Thyroid gland (tissue), 4 donors: ENCODE data around the gene RNF212B. TPM values are rescaled to one million over a fixed set of nuclear protein-coding genes. Genes with fewer than 3 reads are reported as not detected.

ENCODE experiments used
- DNase-seq, 2 donors: peaks; one replicate each; pipeline ENCODE4 v3.0.0-alpha.2; 2019
- H3K27ac ChIP-seq, 3 donors: fragments of 200-600 bp; sonication (generic); 1 replicate in 2 of 3; 2 replicates in 1 of 3; pipeline ENCODE4 v1.5.1; 2016 to 2019; ENCODE audit warnings: mild to moderate bottlenecking in 1 of 3, moderate library complexity in 1 of 3
- H3K27me3 ChIP-seq: fragments of 200-600 bp; sonication (generic); one replicate; pipeline ENCODE4 v1.5.1; 2019
- H3K36me3 ChIP-seq, 2 donors: fragments of 200-600 bp; sonication (generic); one replicate each; pipeline ENCODE4 v1.5.1; 2016 to 2019
- H3K4me1 ChIP-seq, 2 donors: fragments of 200-600 bp; sonication (generic); one replicate each; pipeline ENCODE4 v1.5.1; 2017 to 2019
- H3K4me3 ChIP-seq, 3 donors: fragments of 200-600 bp; sonication (generic); replicated peaks in 1 of 3; 1 replicate in 2 of 3; 2 replicates in 1 of 3; pipeline ENCODE4 v1.5.1; 2016; ENCODE audit warnings: mild to moderate bottlenecking in 1 of 3
- H3K9me3 ChIP-seq: fragments of 200-600 bp; sonication (generic); one replicate; pipeline ENCODE4 v1.5.1; 2017
- CTCF ChIP-seq, 6 experiments: fragments of 200-600 bp in 3 of 6; fragments of 450-650 bp in 3 of 6; sonication (generic) in 3 of 6; IDR thresholded peaks; one replicate each; pipeline ENCODE4 v1.5.1; 2016 to 2019; ENCODE audit warnings: antibody characterized with exemption in 6 of 6, mild to moderate bottlenecking in 2 of 6, inconsistent platforms in 1 of 6, moderate library complexity in 1 of 6
- POLR2A ChIP-seq, 2 donors: fragments of 450-650 bp; IDR thresholded peaks; one replicate each; pipeline ENCODE4 v1.6.1; 2017; ENCODE audit warnings: antibody characterized with exemption in 2 of 2, mild to moderate bottlenecking in 2 of 2, moderate library complexity in 1 of 2
- WGBS, 2 donors: methylation state at CpG; one replicate each; pipeline ENCODE4 v1.1.5; 2017; 5-methylcytosine and 5-hydroxymethylcytosine counted together
- intact Hi-C: fragments of 100-400 bp; cut with DNase I; formaldehyde crosslinking; loops from one replicate; pipeline ENCODE4 v1.15.1; 2023
- total RNA-seq, 4 donors: library from RNA; depleted of rRNA; stranded (reverse); fragments of >200 nt; gene quantifications; one replicate each; pipeline ENCODE4 v1.2.3, GENCODE V29; 2016

RNF212B gene
- total RNA-seq, 4 donors from 2014 or later, result 0.40 TPM; not detected in 3

DNA sequence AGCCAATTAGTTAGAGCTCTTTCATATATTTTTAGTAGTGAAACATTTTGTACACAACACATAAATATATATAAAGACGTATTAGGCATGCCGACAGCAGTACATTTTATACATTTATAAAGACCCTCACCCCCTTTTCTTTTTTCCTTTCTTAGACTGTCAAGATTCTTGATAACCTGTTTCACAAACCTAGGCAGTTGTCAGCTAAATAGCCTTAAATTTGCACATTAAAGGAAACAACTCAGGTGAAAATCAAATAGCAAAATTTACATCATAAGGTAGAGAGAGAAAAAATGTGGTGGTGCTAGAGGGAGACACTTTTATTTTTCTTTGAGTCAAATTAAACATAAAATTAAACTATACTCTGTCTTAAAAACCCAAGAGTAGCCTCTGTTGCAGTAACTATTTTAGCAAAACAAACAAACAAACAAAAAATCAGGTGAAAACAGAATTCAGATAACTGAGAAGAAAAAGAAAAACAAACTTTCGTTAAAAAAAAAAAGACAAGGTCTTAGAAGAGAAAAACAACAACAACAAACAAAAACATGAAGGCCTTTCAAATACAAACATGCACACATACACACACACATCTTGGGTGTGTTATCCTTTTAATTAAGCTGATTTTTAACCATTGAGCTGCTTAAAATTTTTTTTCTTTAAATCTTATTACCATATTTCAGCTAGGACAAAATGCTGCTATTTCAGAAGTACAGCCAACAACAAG, 31.2 kb upstream of the RNF212B start:
- H3K4me1 ChIP-seq, result no peaks in the 10 kb centered on the region
- no peak overlapping the region for H3K4me3 ChIP-seq
- no peaks in the 10 kb centered on the region for H3K36me3 ChIP-seq
- intact Hi-C loops, result no loop called here
- no peak for DNase-seq
- no peaks in the 10 kb centered on the region for H3K27me3 ChIP-seq
- no peak for TF ChIP-seq POLR2A (IDR thresholded peaks at IDR 0.05)
- WGBS, 2 donors, result 79 to 81% methylated on average over 3 of the region's 3 CpGs
- no peaks in the 10 kb centered on the region for H3K9me3 ChIP-seq
- no peak overlapping the region for H3K27ac ChIP-seq

DNA sequence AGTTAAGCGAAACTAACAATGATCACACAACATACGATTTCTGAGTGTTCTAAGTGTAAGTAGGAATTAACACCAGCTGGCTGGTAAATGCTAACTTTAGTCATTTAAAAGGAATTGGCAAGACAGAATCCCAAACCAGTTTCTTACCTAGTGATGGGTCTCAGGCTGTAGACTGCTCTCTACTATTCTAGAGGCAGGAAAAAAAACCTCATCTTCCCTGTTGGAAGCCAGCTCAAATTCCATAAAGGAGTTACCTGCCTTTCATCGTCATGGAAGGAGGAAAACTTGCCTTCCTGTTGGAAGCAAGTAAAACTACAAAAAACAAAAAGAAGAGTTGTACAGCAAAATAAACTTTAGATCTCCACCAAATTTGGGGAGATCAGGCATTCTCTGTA, 30.6 kb upstream of the RNF212B start:
- Histone ChIP-seq H3K27ac (no peak overlapping the region), H3K4me1 (no peaks in the 10 kb centered on the region), H3K27me3 (no peaks in the 10 kb centered on the region), H3K36me3 (no peaks in the 10 kb centered on the region), H3K4me3 (no peak overlapping the region), H3K9me3 (no peaks in the 10 kb centered on the region)
- DNase-seq, result no peak
- intact Hi-C loops, result no loop called here
- TF ChIP-seq CTCF (IDR thresholded peaks at IDR 0.05) (no peak), POLR2A (IDR thresholded peaks at IDR 0.05) (no peak)
- 69 to 73% methylated on average over 3 of the region's 3 CpGs for WGBS, 2 donors

DNA sequence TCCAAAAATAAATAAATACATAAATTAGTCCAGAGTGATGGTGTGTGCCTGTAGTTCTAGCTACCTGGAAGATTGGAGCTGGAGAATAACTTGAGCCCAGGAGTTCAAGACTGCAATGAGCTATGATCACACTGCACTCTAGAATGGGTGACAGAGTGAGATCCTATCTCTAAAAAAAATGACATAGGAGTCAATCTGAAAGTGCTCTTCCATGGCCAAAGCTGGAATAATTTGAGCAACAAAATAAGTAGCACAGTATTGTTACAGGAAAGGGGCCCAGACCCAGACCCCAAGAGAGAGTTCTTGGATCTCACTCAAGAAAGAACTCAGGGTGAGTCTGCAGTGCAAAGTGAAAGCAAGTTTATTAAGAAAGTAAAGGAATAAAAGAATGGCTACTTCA, 29.4 kb upstream of the RNF212B start:
- no peak for TF ChIP-seq POLR2A (IDR thresholded peaks at IDR 0.05)
- TF ChIP-seq CTCF (IDR thresholded peaks at IDR 0.05), result no peak
- intact Hi-C loops, result no loop called here
- Histone ChIP-seq H3K4me1 (no peaks in the 10 kb centered on the region), H3K36me3 (no peaks in the 10 kb centered on the region), H3K27ac (no peak overlapping the region), H3K9me3 (no peaks in the 10 kb centered on the region), H3K4me3 (no peak overlapping the region), H3K27me3 (no peaks in the 10 kb centered on the region)
- DNase-seq, result no peak

- Histone ChIP-seq H3K36me3 (no peaks in the 10 kb centered on the region), H3K27me3 (no peaks in the 10 kb centered on the region), H3K27ac (no peak overlapping the region), H3K4me3 (no peak overlapping the region), H3K9me3 (no peaks in the 10 kb centered on the region), H3K4me1 (no peaks in the 10 kb centered on the region)
- intact Hi-C loops, result no loop called here
- DNase-seq, result no peak
- TF ChIP-seq CTCF (IDR thresholded peaks at IDR 0.05) (no peak), POLR2A (IDR thresholded peaks at IDR 0.05) (no peak)
- 85 to 87% methylated on average over 7 of the region's 7 CpGs for WGBS, 2 donors
These were observed 27.9 kb upstream of the RNF212B start for GRCh38 chr14:23209651-23210423.

GRCh38 chr14:23215421-23215820, 22.3 kb upstream of the RNF212B start:
- intact Hi-C loops, result no loop called here
- H3K4me1 ChIP-seq, result no peaks in the 10 kb centered on the region
- H3K36me3 ChIP-seq, result no peaks in the 10 kb centered on the region
- H3K27ac ChIP-seq, result no peak overlapping the region
- WGBS, 2 donors, result 96 to 98% methylated on average over 1 of the region's 1 CpG
- DNase-seq, result no peak
- no peak overlapping the region for H3K4me3 ChIP-seq
- no peak for TF ChIP-seq POLR2A (IDR thresholded peaks at IDR 0.05)
- TF ChIP-seq CTCF (IDR thresholded peaks at IDR 0.05), result no peak
- no peaks in the 10 kb centered on the region for H3K9me3 ChIP-seq
- no peaks in the 10 kb centered on the region for H3K27me3 ChIP-seq
